Endothelial cell of umbilical vein (primary cell): ENCODE results near the gene PLEKHG7. TPM values are rescaled to one million over a fixed set of nuclear protein-coding genes. Genes with fewer than 3 reads are reported as not detected.

ENCODE experiments used
- BruUV-seq: library from RNA; stranded (reverse); fragments of 400-500 nt; replicated peaks from 2 replicates; lab custom pipeline; 2021; lab: Mats Ljungman, UMichigan
- CTCF ChIA-PET: fragments of 300-600, 350-600 bp; sonication (Branson Sonifier 250); formaldehyde crosslinking; loops from one replicate; lab custom pipeline; 2021; ENCODE audit warnings: antibody characterized with exemption, inconsistent platforms; lab: Charles Lee
- POLR2A ChIA-PET: fragments of 300-600, 350-600 bp; sonication (Branson Sonifier 250); formaldehyde crosslinking; loops from one replicate; lab custom pipeline; 2021; ENCODE audit warnings: antibody characterized with exemption, inconsistent platforms; lab: Charles Lee
- DNase-seq: peaks from one replicate; pipeline ENCODE4 v3.0.0-alpha.2; 2011; ENCODE audit warnings: low read depth, low spot score
- FAIRE-seq: peaks from 2 replicates; lab custom pipeline; 2011; peaks lifted over from hg19 to GRCh38; lab: Jason Lieb, UNC
- H2AFZ ChIP-seq: 2 replicates; pipeline ENCODE4 v1.6.0; 2012; ENCODE audit warnings: low read depth, low read length, control low read depth, inconsistent platforms
- H3K27ac ChIP-seq: 2 replicates; pipeline ENCODE4 v1.5.1; 2011; ENCODE audit warnings: low read depth, mild to moderate bottlenecking, control low read depth, low read length, moderate library complexity; ENCODE audit not compliant: insufficient read depth
- H3K27me3 ChIP-seq, 2 experiments: 2 replicates each; pipeline versions ENCODE4 v1.6.0 to v1.6.1; 2011; ENCODE audit warnings: low read length in 2 of 2, mixed read lengths in 1 of 2; ENCODE audit not compliant: control insufficient read depth in 2 of 2, insufficient read depth in 2 of 2
- H3K36me3 ChIP-seq, 2 experiments: 2 replicates in 1 of 2; 3 replicates in 1 of 2; pipeline ENCODE4 v1.5.1; 2011; ENCODE audit warnings: low read length in 2 of 2, mild to moderate bottlenecking in 1 of 2, moderate library complexity in 1 of 2; ENCODE audit not compliant: control insufficient read depth in 2 of 2, insufficient read depth in 2 of 2; ENCODE audit errors: extremely low read depth in 1 of 2
- H3K4me1 ChIP-seq: 3 replicates; pipeline ENCODE4 v1.5.1; 2011; ENCODE audit warnings: mild to moderate bottlenecking, low read length; ENCODE audit not compliant: control insufficient read depth, insufficient read depth; ENCODE audit errors: extremely low read depth
- H3K4me2 ChIP-seq: 2 replicates; pipeline ENCODE4 v1.6.1; 2011; ENCODE audit warnings: low read length, control low read depth, mixed read lengths; ENCODE audit not compliant: insufficient read depth
- H3K4me3 ChIP-seq, 3 experiments: fragments of 200-600 bp in 1 of 3; sonication (generic), shearing (Covaris generic) in 1 of 3; replicated peaks in 1 of 3; 2 replicates each; pipeline ENCODE4 v1.5.1; 2011 to 2016; ENCODE audit warnings: control low read depth in 3 of 3, low read length in 3 of 3, mild to moderate bottlenecking in 2 of 3, inconsistent platforms in 1 of 3, low read depth in 1 of 3, moderate library complexity in 1 of 3; ENCODE audit not compliant: insufficient read depth in 1 of 3
- H3K79me2 ChIP-seq: 2 replicates; pipeline ENCODE4 v1.6.0; 2012; ENCODE audit warnings: low read length, inconsistent platforms; ENCODE audit not compliant: control insufficient read depth, insufficient read depth
- H3K9ac ChIP-seq: replicated peaks from 2 replicates; pipeline ENCODE3; 2011; ENCODE audit warnings: low read length, control low read depth; ENCODE audit not compliant: insufficient read depth; ENCODE audit errors: extremely low read depth
- H3K9me1 ChIP-seq: replicated peaks from 3 replicates; pipeline ENCODE4 v1.6.0; 2011; ENCODE audit warnings: mild to moderate bottlenecking, low read length; ENCODE audit not compliant: control insufficient read depth, insufficient read depth; ENCODE audit errors: extremely low read depth
- H3K9me3 ChIP-seq: replicated peaks from 2 replicates; pipeline ENCODE4 v1.5.1; 2012; ENCODE audit warnings: low read length, inconsistent platforms; ENCODE audit not compliant: control insufficient read depth, insufficient read depth
- H4K20me1 ChIP-seq: replicated peaks from 2 replicates; pipeline ENCODE3; 2011; ENCODE audit warnings: mild to moderate bottlenecking, low read length; ENCODE audit not compliant: control insufficient read depth, insufficient read depth; ENCODE audit errors: extremely low read depth
- CTCF ChIP-seq, 2 donors: IDR thresholded peaks; 1 replicate in 1 of 2; 2 replicates in 1 of 2; pipeline ENCODE4 v1.5.1; 2011; ENCODE audit warnings: low read length in 2 of 2, mild to moderate bottlenecking in 2 of 2, moderate library complexity in 2 of 2, control low read depth in 1 of 2, inconsistent platforms in 1 of 2, low read depth in 1 of 2; ENCODE audit not compliant: insufficient read depth in 1 of 2; ENCODE audit errors: extremely low read depth in 1 of 2
- EZH2 ChIP-seq: IDR thresholded peaks from 2 replicates; pipeline ENCODE4 v1.6.1; 2012; ENCODE audit warnings: borderline replicate concordance, low read depth, mild to moderate bottlenecking, moderate library complexity, low read length, inconsistent platforms; ENCODE audit not compliant: severe bottlenecking
- FOS ChIP-seq: IDR thresholded peaks from 2 replicates; pipeline ENCODE4 v1.6.1; 2011; ENCODE audit warnings: mild to moderate bottlenecking, low read length, moderate library complexity, borderline replicate concordance; ENCODE audit not compliant: insufficient read depth
- JUN ChIP-seq: IDR thresholded peaks from 2 replicates; pipeline ENCODE4 v1.6.1; 2011; ENCODE audit warnings: borderline replicate concordance, low read depth; ENCODE audit not compliant: insufficient read length, insufficient read depth
- MAX ChIP-seq: IDR thresholded peaks from 2 replicates; pipeline ENCODE4 v1.6.1; 2011; ENCODE audit not compliant: insufficient read depth, insufficient read length
- MYC ChIP-seq: IDR thresholded peaks from one replicate; pipeline ENCODE4 v1.6.1; 2011; ENCODE audit warnings: mild to moderate bottlenecking, low read depth, low read length
- POLR2A ChIP-seq: IDR thresholded peaks from 2 replicates; pipeline ENCODE4 v1.6.1; 2012; ENCODE audit warnings: low read depth, mild to moderate bottlenecking, control low read depth, low read length
- dilution Hi-C: fragments of 300-500 bp; cut with MboI; formaldehyde crosslinking; loops from one replicate; pipeline ENCODE4 v1.15.0; 2019; ENCODE audit warnings: low sequenced_read_pairs; ENCODE audit not compliant: extremely low pct_ligation_motif_present
- intact Hi-C: fragments of 100-400 bp; cut with micrococcal nuclease; formaldehyde crosslinking; loops from one replicate; pipeline ENCODE4 v1.10.0; 2022
- polyA plus RNA-seq, 4 experiments: library from polyadenylated mRNA; depleted of rRNA in 3 of 4; stranded (reverse) in 3 of 4; unstranded in 1 of 4; fragments of >200 nt; gene quantifications; 2 replicates each; pipeline versions ENCODE4 v1.2.1 to v1.2.3, GENCODE V29; 2011 to 2012; ENCODE audit warnings: missing spikeins in 1 of 4
- total RNA-seq: library from RNA; stranded (reverse); gene quantifications from 2 replicates; pipeline ENCODE4 v1.2.3, GENCODE V29; 2021

The PLEKHG7 gene
- total and polyA plus RNA-seq, 2 donors (not counting 3 experiments of a cell fraction or from before 2014, with no cell fraction given) = not detected

DNA sequence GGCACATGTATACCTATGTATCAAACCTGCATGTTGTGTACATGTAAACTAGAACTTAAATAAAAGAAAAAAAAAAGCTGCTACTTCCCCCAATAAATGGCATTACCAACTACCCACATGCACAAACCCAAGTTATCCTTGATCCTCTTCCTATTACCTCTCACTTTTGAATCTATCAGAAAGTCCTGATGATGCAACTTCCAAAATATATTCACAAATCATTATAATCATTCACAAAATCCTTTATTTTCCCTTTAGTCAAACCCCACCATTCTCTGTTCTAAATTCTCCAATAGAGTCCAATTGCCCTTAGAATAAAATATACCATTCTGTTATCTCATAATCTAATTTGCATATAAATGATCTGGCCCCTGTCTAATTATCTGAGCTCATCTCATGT is 92.0 kb downstream of the PLEKHG7 start:
- TF ChIP-seq MYC = no peak
- TF ChIP-seq EZH2 = no peak
- no peak for TF ChIP-seq FOS
- no peak for TF ChIP-seq POLR2A
- no peak for TF ChIP-seq MAX
- TF ChIP-seq CTCF (IDR thresholded peaks at IDR 0.05; ENCODE audit: extremely low read depth in 1 of 2, insufficient read depth in 1 of 2, low read depth in 1 of 2, low read length in 2 of 2) = no peak
- no peak for TF ChIP-seq JUN
- H3K9me3 ChIP-seq = no peaks in the 10 kb centered on the region
- no peaks in the 10 kb centered on the region for H3K9me1 ChIP-seq
- no TSS peak for BruUV-seq
- intact Hi-C loops = no loop called here
- no peak for DNase-seq
- no peaks in the 10 kb centered on the region for H3K36me3 ChIP-seq
- dilution Hi-C loops = no loop called here
- H3K4me1 ChIP-seq = no peaks in the 10 kb centered on the region
- H2AFZ ChIP-seq = no peak overlapping the region
- no peak overlapping the region for H3K4me3 ChIP-seq
- H3K27ac ChIP-seq = no peak overlapping the region
- ChIA-PET CTCF (interaction anchor here (0.9 to 2.5 kb wide), 6 partner anchors 9 to 1307 kb away, joined by 3 to 8 read pairs (median 6); no protein-coding TSS in a partner anchor), POLR2A (no interaction called here)
- no peaks in the 10 kb centered on the region for H4K20me1 ChIP-seq
- no peak for FAIRE-seq
- H3K9ac ChIP-seq = no peak overlapping the region
- H3K27me3 ChIP-seq = no peaks in the 10 kb centered on the region
- no peaks in the 10 kb centered on the region for H3K79me2 ChIP-seq
- H3K4me2 ChIP-seq = no peak overlapping the region
